Natural killer cell (primary cell): ENCODE measurements around the gene EEIG2. TPM values are rescaled to one million over a fixed set of nuclear protein-coding genes. Genes with fewer than 3 reads are reported as not detected.

Experiments
- ATAC-seq, 3 donors: fragments of 150-1000 bp in 2 of 3; fragments of 200-7000 bp in 1 of 3; cut with Tn5 transposase; 1 replicate in 1 of 3; 2 replicates in 2 of 3; pipeline ENCODE4 v1.10.0; 2021; ENCODE audit warnings: mild to moderate bottlenecking in 2 of 3, moderate library complexity in 2 of 3
- DNase-seq, 2 donors: peaks; one replicate each; pipeline versions ENCODE4 v3.0.0 to v3.0.0-alpha.2; 2013 to 2021; ENCODE audit warnings: mixed read lengths in 1 of 2
- H3K27ac ChIP-seq: one replicate; pipeline ENCODE4 v1.5.1; 2013; ENCODE audit warnings: mild to moderate bottlenecking, low read length
- H3K27me3 ChIP-seq: one replicate; pipeline ENCODE4 v1.6.1; 2013; ENCODE audit warnings: low read length; ENCODE audit not compliant: control insufficient read depth, insufficient read depth
- H3K36me3 ChIP-seq: one replicate; pipeline ENCODE4 v1.6.1; 2013; ENCODE audit warnings: low read length; ENCODE audit not compliant: control insufficient read depth, insufficient read depth
- H3K4me1 ChIP-seq: one replicate; pipeline ENCODE4 v1.6.1; 2013; ENCODE audit warnings: low read length; ENCODE audit not compliant: control insufficient read depth, insufficient read depth
- H3K4me3 ChIP-seq: one replicate; pipeline ENCODE4 v1.5.1; 2013; ENCODE audit warnings: low read length
- H3K9me3 ChIP-seq: one replicate; pipeline ENCODE4 v1.6.1; 2013; ENCODE audit warnings: low read length; ENCODE audit not compliant: control insufficient read depth, insufficient read depth
- H3K27ac Mint-ChIP-seq, 2 donors: one replicate each; pipeline ENCODE4 v1.8.0; 2022; ENCODE audit warnings: mild to moderate bottlenecking in 2 of 2, mixed read lengths in 2 of 2, moderate library complexity in 1 of 2
- H3K27me3 Mint-ChIP-seq, 2 donors: one replicate each; pipeline ENCODE4 v1.8.0; 2022; ENCODE audit warnings: low read depth in 2 of 2, mixed read lengths in 2 of 2
- H3K36me3 Mint-ChIP-seq: one replicate; pipeline ENCODE4 v1.8.0; 2022; ENCODE audit warnings: mixed read lengths
- H3K4me1 Mint-ChIP-seq, 2 donors: one replicate each; pipeline ENCODE4 v1.8.0; 2022; ENCODE audit warnings: mixed read lengths in 2 of 2
- H3K4me3 Mint-ChIP-seq: one replicate; pipeline ENCODE4 v1.8.0; 2022; ENCODE audit warnings: mild to moderate bottlenecking, moderate library complexity, mixed read lengths
- H3K9me3 Mint-ChIP-seq, 2 donors: one replicate each; pipeline ENCODE4 v1.8.0; 2022; ENCODE audit warnings: mixed read lengths in 2 of 2
- WGBS: methylation state at CpG from one replicate; pipeline ENCODE4 v1.1.7; 2013; ENCODE audit warnings: missing lambda C conversion rate; ENCODE audit not compliant: insufficient coverage; 5-methylcytosine and 5-hydroxymethylcytosine counted together
- intact Hi-C: fragments of 100-400 bp; cut with micrococcal nuclease; formaldehyde crosslinking; loops from one replicate; pipeline ENCODE4 v1.14.2; 2022
- total RNA-seq, 4 donors: library from RNA; stranded (reverse); fragments of 120-200 nt in 1 of 4; gene quantifications; one replicate each; pipeline versions ENCODE4 v1.2.3 to v1.2.4, GENCODE V29; 2013 to 2022
- TF ChIP-seq, protein P1 (sequence below): fragments of 200-600 bp; IDR thresholded peaks from one replicate; pipeline ENCODE4 v1.8.0; 2022; ENCODE audit warnings: antibody characterized with exemption

EEIG2 gene
- total RNA-seq, 3 donors from 2014 or later (not counting 1 experiment from before 2014, with no cell fraction given), result 18.2 to 23.9 (median 20.3) TPM

DNA sequence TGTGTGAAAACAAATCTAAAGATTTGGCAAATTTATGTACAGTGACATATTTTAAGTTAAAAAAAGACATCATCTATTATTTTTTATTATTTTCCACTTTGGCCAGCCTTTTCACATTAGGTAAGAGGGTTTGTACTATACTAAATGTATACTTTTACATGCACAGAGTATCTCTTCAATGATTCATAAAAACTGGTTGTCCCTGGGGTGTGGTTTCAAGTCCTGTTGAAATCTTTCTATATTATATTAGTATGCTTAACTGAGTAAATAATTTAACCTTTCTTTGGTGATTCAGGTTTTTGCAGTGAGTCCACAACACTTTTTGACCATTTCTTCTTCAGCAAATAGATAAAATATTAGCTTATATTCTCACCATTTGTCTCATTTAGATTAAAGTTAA, 45.7 kb downstream of the EEIG2 start:
- intact Hi-C loops, result no loop called here
- Mint-ChIP-seq H3K4me1 (peaks cover 0 to 7% of the 10 kb centered on the region in 2 donors), H3K27me3 (no peaks in the 10 kb centered on the region), H3K9me3 (no peaks in the 10 kb centered on the region), H3K36me3 (peaks cover 6% of the 10 kb centered on the region), H3K4me3 (no peak overlapping the region), H3K27ac (no peak overlapping the region)
- Histone ChIP-seq H3K27ac (no peak overlapping the region), H3K4me1 (no peaks in the 10 kb centered on the region), H3K36me3 (peaks cover 30% of the 10 kb centered on the region), H3K9me3 (no peaks in the 10 kb centered on the region), H3K27me3 (no peaks in the 10 kb centered on the region), H3K4me3 (no peak overlapping the region)
- ATAC-seq, result no peak
- TF ChIP-seq, protein P1, sequence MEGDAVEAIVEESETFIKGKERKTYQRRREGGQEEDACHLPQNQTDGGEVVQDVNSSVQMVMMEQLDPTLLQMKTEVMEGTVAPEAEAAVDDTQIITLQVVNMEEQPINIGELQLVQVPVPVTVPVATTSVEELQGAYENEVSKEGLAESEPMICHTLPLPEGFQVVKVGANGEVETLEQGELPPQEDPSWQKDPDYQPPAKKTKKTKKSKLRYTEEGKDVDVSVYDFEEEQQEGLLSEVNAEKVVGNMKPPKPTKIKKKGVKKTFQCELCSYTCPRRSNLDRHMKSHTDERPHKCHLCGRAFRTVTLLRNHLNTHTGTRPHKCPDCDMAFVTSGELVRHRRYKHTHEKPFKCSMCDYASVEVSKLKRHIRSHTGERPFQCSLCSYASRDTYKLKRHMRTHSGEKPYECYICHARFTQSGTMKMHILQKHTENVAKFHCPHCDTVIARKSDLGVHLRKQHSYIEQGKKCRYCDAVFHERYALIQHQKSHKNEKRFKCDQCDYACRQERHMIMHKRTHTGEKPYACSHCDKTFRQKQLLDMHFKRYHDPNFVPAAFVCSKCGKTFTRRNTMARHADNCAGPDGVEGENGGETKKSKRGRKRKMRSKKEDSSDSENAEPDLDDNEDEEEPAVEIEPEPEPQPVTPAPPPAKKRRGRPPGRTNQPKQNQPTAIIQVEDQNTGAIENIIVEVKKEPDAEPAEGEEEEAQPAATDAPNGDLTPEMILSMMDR, result no peak
- DNase-seq, result no peak

DNA sequence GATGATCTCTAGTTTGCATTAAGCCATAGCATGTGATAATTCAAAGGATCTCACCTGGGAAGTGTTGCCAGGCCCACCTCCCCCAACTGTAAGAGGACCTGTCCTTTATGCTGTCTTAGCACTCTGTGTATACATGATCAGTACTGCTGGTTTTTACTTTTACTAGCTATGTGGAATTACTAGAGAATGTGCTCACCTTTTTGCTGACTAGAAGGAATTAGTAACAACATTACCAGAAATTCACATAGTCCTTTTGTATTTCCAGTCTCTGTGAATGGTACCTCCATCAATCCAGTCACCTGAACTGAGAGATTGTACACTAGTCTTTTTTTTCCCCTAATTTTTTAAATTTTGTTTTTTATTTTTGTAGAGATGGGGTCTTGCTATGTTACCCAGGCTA, 46.6 kb downstream of the EEIG2 start:
- Mint-ChIP-seq H3K9me3 (no peaks in the 10 kb centered on the region), H3K27ac (no peak overlapping the region), H3K4me1 (peaks cover 0 to 11% of the 10 kb centered on the region in 2 donors), H3K4me3 (no peak overlapping the region), H3K27me3 (no peaks in the 10 kb centered on the region), H3K36me3 (peaks cover 6% of the 10 kb centered on the region)
- no peaks in the 10 kb centered on the region for H3K9me3 ChIP-seq
- no peak for DNase-seq
- no peak overlapping the region for H3K4me3 ChIP-seq
- H3K4me1 ChIP-seq, result no peaks in the 10 kb centered on the region
- intact Hi-C loops, result no loop called here
- no peak for ATAC-seq
- H3K27me3 ChIP-seq, result no peaks in the 10 kb centered on the region
- TF ChIP-seq, protein P1, result no peak
- H3K36me3 ChIP-seq, result peaks cover 23% of the 10 kb centered on the region
- no peak overlapping the region for H3K27ac ChIP-seq

DNA sequence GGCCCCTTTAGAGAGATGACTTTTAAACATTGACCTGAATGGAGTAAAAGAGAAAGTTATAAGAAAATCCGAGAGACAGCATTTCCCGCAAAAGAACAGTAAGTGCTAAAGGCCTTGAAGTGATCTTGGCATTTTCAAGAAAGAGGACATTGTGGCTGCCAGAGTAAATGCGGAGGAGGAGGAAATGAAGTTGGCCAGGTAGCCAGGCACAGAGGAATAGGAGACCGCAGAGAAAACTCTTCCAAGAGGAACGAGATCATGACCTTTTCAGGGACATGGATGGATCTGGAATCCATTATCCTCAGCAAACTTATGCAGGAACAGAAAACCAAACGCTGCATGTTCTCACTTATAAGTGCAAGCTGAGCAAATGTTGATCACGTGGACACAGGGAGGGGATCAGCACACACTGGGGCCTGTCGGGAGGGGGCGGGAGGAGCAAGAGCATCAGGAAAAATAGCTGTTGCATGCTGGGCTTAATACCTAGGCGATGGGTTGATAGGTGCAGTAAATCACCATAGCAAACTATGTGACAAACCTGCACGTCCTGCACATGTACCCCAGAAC, 49.7 kb downstream of the EEIG2 start:
- Mint-ChIP-seq H3K27ac (no peak overlapping the region), H3K4me3 (no peak overlapping the region), H3K9me3 (no peaks in the 10 kb centered on the region), H3K27me3 (no peaks in the 10 kb centered on the region), H3K36me3 (peaks cover 6% of the 10 kb centered on the region), H3K4me1 (peaks cover 0 to 11% of the 10 kb centered on the region in 2 donors)
- TF ChIP-seq, protein P1, result no peak
- Histone ChIP-seq H3K9me3 (no peaks in the 10 kb centered on the region), H3K4me1 (no peaks in the 10 kb centered on the region), H3K4me3 (no peak overlapping the region), H3K36me3 (peaks cover 30% of the 10 kb centered on the region), H3K27ac (no peak overlapping the region), H3K27me3 (no peaks in the 10 kb centered on the region)
- intact Hi-C loops, result no loop called here
- WGBS, result 97% methylated on average over 11 of the region's 11 CpGs
- ATAC-seq (no peak), DNase-seq (no peak)

Other genes starting within 250 kb of the EEIG2 start
- gene NBPF6, start 109.8 kb upstream of the EEIG2 start, total RNA-seq, result not detected
- 10 to 100 TPM; 26.9 to 41.5 (median 30.6) TPM for gene HENMT1, start 101.0 kb downstream of the EEIG2 start, total RNA-seq
- gene PRPF38B, start 132.2 kb downstream of the EEIG2 start, total RNA-seq, result 100 to 1,000 TPM; 115 to 158 (median 156) TPM
- gene FNDC7, start 152.8 kb downstream of the EEIG2 start, total RNA-seq, result under 1 TPM in 2 of 3 donors, not detected in 1; 0.14 to 0.43 TPM
- 10 to 100 TPM; 63.1 to 71.4 (median 69.2) TPM for gene STXBP3, start 186.6 kb downstream of the EEIG2 start, total RNA-seq